ENCODE results near the gene PDE9A. TPM values are rescaled to one million over a fixed set of nuclear protein-coding genes. Genes with fewer than 3 reads are reported as not detected.
"Not testable (repeated sequence)": the region's sequence is repeated elsewhere in the genome, so short reads cannot be mapped to it uniquely, and the experiment has no call there.

PDE9A gene
- total and polyA plus RNA-seq, 2 donors (not counting 3 experiments of a cell fraction or from before 2014, with no cell fraction given): 0.28 to 2.2 TPM

DNA sequence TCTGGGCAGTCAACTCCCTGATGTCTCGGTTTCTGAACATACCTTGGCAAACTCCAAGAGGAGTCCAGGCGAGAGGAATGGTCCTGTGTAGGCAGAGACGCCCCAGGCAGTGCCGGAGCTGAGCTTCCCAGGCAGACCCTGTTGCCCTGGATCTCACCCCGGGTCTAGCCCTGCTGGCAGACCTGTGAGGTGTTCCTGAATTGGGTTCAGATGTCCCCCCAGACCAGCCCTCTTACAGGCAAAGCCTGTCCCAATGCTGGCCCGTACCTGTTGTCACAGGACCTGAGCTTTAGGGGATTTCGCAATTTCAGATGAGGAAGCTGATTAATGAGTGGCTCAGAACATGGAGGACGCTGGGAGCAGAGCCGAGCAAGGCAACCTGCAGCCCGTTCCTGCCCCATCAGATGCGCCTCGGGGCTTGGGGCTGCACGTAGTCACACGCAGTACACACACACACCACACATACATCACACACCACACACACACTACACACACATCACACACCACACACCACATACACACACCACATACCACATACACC, 38.5 kb upstream of the PDE9A start:
- H3K4me2 ChIP-seq (ENCODE audit: insufficient read depth, low read length): no peak overlapping the region
- POLR2A ChIA-PET: no interaction called here
- no peaks in the 10 kb centered on the region for H3K9me3 ChIP-seq (replicated peaks; ENCODE audit: control insufficient read depth, insufficient read depth, low read length)
- no peak overlapping the region for H2AFZ ChIP-seq (ENCODE audit: low read depth, low read length)
- H4K20me1 ChIP-seq (replicated peaks; ENCODE audit: control insufficient read depth, extremely low read depth, insufficient read depth, low read length): no peaks in the 10 kb centered on the region
- FAIRE-seq (no peak), DNase-seq (ENCODE audit: low read depth, low spot score) (no peak)
- H3K9ac ChIP-seq (replicated peaks; ENCODE audit: extremely low read depth, insufficient read depth, low read length): no peak overlapping the region
- CTCF ChIA-PET: no interaction called here
- H3K27ac ChIP-seq (ENCODE audit: insufficient read depth, low read depth, low read length): no peak overlapping the region
- dilution Hi-C loops (cut with MboI; ENCODE audit: extremely low pct_ligation_motif_present, low sequenced_read_pairs) (no loop called here), intact Hi-C loops (cut with micrococcal nuclease) (no loop called here)
- BruUV-seq (replicated peaks): no TSS peak
- no peak overlapping the region for H3K4me3 ChIP-seq (replicated peaks in 1 of 3; ENCODE audit: insufficient read depth in 1 of 3, low read depth in 1 of 3, low read length in 3 of 3)
- no peaks in the 10 kb centered on the region for H3K36me3 ChIP-seq (ENCODE audit: control insufficient read depth in 2 of 2, extremely low read depth in 1 of 2, insufficient read depth in 2 of 2, low read length in 2 of 2)
- peaks cover 3 to 7% of the 10 kb centered on the region in 2 experiments for H3K27me3 ChIP-seq (ENCODE audit: control insufficient read depth in 2 of 2, insufficient read depth in 2 of 2, low read length in 2 of 2)
- no peaks in the 10 kb centered on the region for H3K79me2 ChIP-seq (ENCODE audit: control insufficient read depth, insufficient read depth, low read length)
- TF ChIP-seq MYC (IDR thresholded peaks at IDR 0.05; ENCODE audit: low read depth, low read length): no peak
- TF ChIP-seq, protein P1, sequence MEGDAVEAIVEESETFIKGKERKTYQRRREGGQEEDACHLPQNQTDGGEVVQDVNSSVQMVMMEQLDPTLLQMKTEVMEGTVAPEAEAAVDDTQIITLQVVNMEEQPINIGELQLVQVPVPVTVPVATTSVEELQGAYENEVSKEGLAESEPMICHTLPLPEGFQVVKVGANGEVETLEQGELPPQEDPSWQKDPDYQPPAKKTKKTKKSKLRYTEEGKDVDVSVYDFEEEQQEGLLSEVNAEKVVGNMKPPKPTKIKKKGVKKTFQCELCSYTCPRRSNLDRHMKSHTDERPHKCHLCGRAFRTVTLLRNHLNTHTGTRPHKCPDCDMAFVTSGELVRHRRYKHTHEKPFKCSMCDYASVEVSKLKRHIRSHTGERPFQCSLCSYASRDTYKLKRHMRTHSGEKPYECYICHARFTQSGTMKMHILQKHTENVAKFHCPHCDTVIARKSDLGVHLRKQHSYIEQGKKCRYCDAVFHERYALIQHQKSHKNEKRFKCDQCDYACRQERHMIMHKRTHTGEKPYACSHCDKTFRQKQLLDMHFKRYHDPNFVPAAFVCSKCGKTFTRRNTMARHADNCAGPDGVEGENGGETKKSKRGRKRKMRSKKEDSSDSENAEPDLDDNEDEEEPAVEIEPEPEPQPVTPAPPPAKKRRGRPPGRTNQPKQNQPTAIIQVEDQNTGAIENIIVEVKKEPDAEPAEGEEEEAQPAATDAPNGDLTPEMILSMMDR (IDR thresholded peaks at IDR 0.05; ENCODE audit: extremely low read depth in 1 of 2, insufficient read depth in 1 of 2, low read depth in 1 of 2, low read length in 2 of 2): no peak
- TF ChIP-seq GATA2 (IDR thresholded peaks at IDR 0.05; ENCODE audit: insufficient read depth, insufficient read length, low read depth, low read length): no peak
- TF ChIP-seq JUN (IDR thresholded peaks at IDR 0.05; ENCODE audit: borderline replicate concordance, insufficient read depth, insufficient read length, low read depth): no peak
- no peak for TF ChIP-seq POLR2A (IDR thresholded peaks at IDR 0.05; ENCODE audit: low read depth, low read length)
- TF ChIP-seq POLR2AphosphoS5 (IDR thresholded peaks at IDR 0.05; ENCODE audit: insufficient read depth, low read depth, low read length): no peak
- TF ChIP-seq FOS (IDR thresholded peaks at IDR 0.05; ENCODE audit: borderline replicate concordance, insufficient read depth, low read length): no peak
- no peak for TF ChIP-seq EZH2 (IDR thresholded peaks at IDR 0.05; ENCODE audit: borderline replicate concordance, low read depth, low read length, severe bottlenecking)
- no peak for TF ChIP-seq MAX (IDR thresholded peaks at IDR 0.05; ENCODE audit: insufficient read depth, insufficient read length)
- H3K4me1 ChIP-seq (ENCODE audit: control insufficient read depth, extremely low read depth, insufficient read depth, low read length): no peaks in the 10 kb centered on the region
- H3K9me1 ChIP-seq (replicated peaks; ENCODE audit: control insufficient read depth, extremely low read depth, insufficient read depth, low read length): no peaks in the 10 kb centered on the region

- H4K20me1 ChIP-seq (replicated peaks; ENCODE audit: control insufficient read depth, extremely low read depth, insufficient read depth, low read length); intact Hi-C loops (cut with micrococcal nuclease); H3K79me2 ChIP-seq (ENCODE audit: control insufficient read depth, insufficient read depth, low read length); H3K36me3 ChIP-seq (ENCODE audit: control insufficient read depth in 2 of 2, extremely low read depth in 1 of 2, insufficient read depth in 2 of 2, low read length in 2 of 2); POLR2A ChIA-PET; H2AFZ ChIP-seq (ENCODE audit: low read depth, low read length); CTCF ChIA-PET; BruUV-seq (replicated peaks); H3K9me1 ChIP-seq (replicated peaks; ENCODE audit: control insufficient read depth, extremely low read depth, insufficient read depth, low read length); H3K27ac ChIP-seq (ENCODE audit: insufficient read depth, low read depth, low read length); H3K4me3 ChIP-seq (replicated peaks in 1 of 3; ENCODE audit: insufficient read depth in 1 of 3, low read depth in 1 of 3, low read length in 3 of 3); H3K4me2 ChIP-seq (ENCODE audit: insufficient read depth, low read length); H3K4me1 ChIP-seq (ENCODE audit: control insufficient read depth, extremely low read depth, insufficient read depth, low read length); H3K9ac ChIP-seq (replicated peaks; ENCODE audit: extremely low read depth, insufficient read depth, low read length); dilution Hi-C loops (cut with MboI; ENCODE audit: extremely low pct_ligation_motif_present, low sequenced_read_pairs); H3K27me3 ChIP-seq (ENCODE audit: control insufficient read depth in 2 of 2, insufficient read depth in 2 of 2, low read length in 2 of 2); DNase-seq (ENCODE audit: low read depth, low spot score); H3K9me3 ChIP-seq (replicated peaks; ENCODE audit: control insufficient read depth, insufficient read depth, low read length): not testable (repeated sequence)
- peak; percentile 38 for FAIRE-seq
These were observed 38.0 kb upstream of the PDE9A start for GRCh38 chr21:42615377-42615776.
